HFFc6 (cell line): ENCODE results near the gene BRD1. TPM values are rescaled to one million over a fixed set of nuclear protein-coding genes. Genes with fewer than 3 reads are reported as not detected.

ENCODE experiments used
- DNase-seq: peaks from one replicate; pipeline ENCODE4 v3.0.0-alpha.2; 2018
- H3K27ac Mint-ChIP-seq: 2 replicates; pipeline ENCODE4 v1.8.0; 2020; ENCODE audit warnings: mild to moderate bottlenecking, mixed read lengths
- H3K27me3 Mint-ChIP-seq: 2 replicates; pipeline ENCODE4 v1.8.0; 2021; ENCODE audit warnings: mild to moderate bottlenecking, moderate library complexity, mixed read lengths; ENCODE audit not compliant: insufficient read depth
- H3K36me3 Mint-ChIP-seq: 2 replicates; pipeline ENCODE4 v1.8.0; 2021; ENCODE audit warnings: low read depth, mixed read lengths
- H3K4me1 Mint-ChIP-seq: 2 replicates; pipeline ENCODE4 v1.8.0; 2020; ENCODE audit warnings: low read depth, mixed read lengths
- H3K4me3 Mint-ChIP-seq: 2 replicates; pipeline ENCODE4 v1.8.0; 2020; ENCODE audit warnings: mild to moderate bottlenecking, moderate library complexity, mixed read lengths
- H3K9me3 Mint-ChIP-seq: 2 replicates; pipeline ENCODE4 v1.8.0; 2020; ENCODE audit warnings: mild to moderate bottlenecking, mixed read lengths
- CTCF ChIP-seq: fragments of 200-600 bp; sonication (generic); IDR thresholded peaks from 2 replicates; pipeline ENCODE4 v1.5.0; 2021; ENCODE audit warnings: antibody characterized with exemption, mild to moderate bottlenecking
- total RNA-seq, 6 experiments: library from RNA; stranded (reverse); fragmentation: NEBNext Ultra II Directional; extraction: Animal tissue kit (Norgen Biotek cat#: 25700); gene quantifications; 2 replicates in 1 of 6; 3 replicates in 5 of 6; pipeline ENCODE4 v1.2.3, GENCODE V29; 2021

BRD1 gene
- total RNA-seq, 6 experiments from 2014 or later, result 17.2 to 20.8 (median 18.1) TPM

GRCh38 chr22:49734390-49734789 is 93.3 kb downstream of the BRD1 start:
- H3K36me3 Mint-ChIP-seq, result no peaks in the 10 kb centered on the region
- DNase-seq, result no peak
- TF ChIP-seq CTCF, result no peak
- peaks cover 22% of the 10 kb centered on the region; the same call in 1 of the 2 replicates for H3K9me3 Mint-ChIP-seq
- H3K4me1 Mint-ChIP-seq, result no peaks in the 10 kb centered on the region
- no peak overlapping the region for H3K4me3 Mint-ChIP-seq
- peaks cover 10% of the 10 kb centered on the region for H3K27me3 Mint-ChIP-seq
- no peak overlapping the region for H3K27ac Mint-ChIP-seq

- no peaks in the 10 kb centered on the region for H3K4me1 Mint-ChIP-seq
- no peak for DNase-seq
- H3K4me3 Mint-ChIP-seq, result no peak overlapping the region
- TF ChIP-seq CTCF, result no peak
- peaks cover 10% of the 10 kb centered on the region for H3K27me3 Mint-ChIP-seq
- no peak overlapping the region for H3K27ac Mint-ChIP-seq
- peaks cover 22% of the 10 kb centered on the region; the same call in 1 of the 2 replicates for H3K9me3 Mint-ChIP-seq
- H3K36me3 Mint-ChIP-seq, result no peaks in the 10 kb centered on the region
Observed at GRCh38 chr22:49733631-49734030, 94.0 kb downstream of the BRD1 start.

- H3K36me3 Mint-ChIP-seq, result no peaks in the 10 kb centered on the region
- H3K27ac Mint-ChIP-seq, result no peak overlapping the region
- no peak overlapping the region for H3K4me3 Mint-ChIP-seq
- peaks cover 21% of the 10 kb centered on the region for H3K27me3 Mint-ChIP-seq
- no peak for DNase-seq
- no peak for TF ChIP-seq CTCF
- no peaks in the 10 kb centered on the region for H3K4me1 Mint-ChIP-seq
- peaks cover 28% of the 10 kb centered on the region; the same call in 1 of the 2 replicates for H3K9me3 Mint-ChIP-seq
Observed at GRCh38 chr22:49730656-49731055, 97.0 kb downstream of the BRD1 start.

GRCh38 chr22:49728570-49729271 is 99.0 kb downstream of the BRD1 start:
- no peak overlapping the region for H3K27ac Mint-ChIP-seq
- peaks cover 23% of the 10 kb centered on the region for H3K27me3 Mint-ChIP-seq
- no peaks in the 10 kb centered on the region for H3K4me1 Mint-ChIP-seq
- H3K9me3 Mint-ChIP-seq, result peaks cover 31% of the 10 kb centered on the region; the same call in 1 of the 2 replicates
- no peak overlapping the region for H3K4me3 Mint-ChIP-seq
- no peak for TF ChIP-seq CTCF
- DNase-seq, result no peak
- H3K36me3 Mint-ChIP-seq, result no peaks in the 10 kb centered on the region

DNA sequence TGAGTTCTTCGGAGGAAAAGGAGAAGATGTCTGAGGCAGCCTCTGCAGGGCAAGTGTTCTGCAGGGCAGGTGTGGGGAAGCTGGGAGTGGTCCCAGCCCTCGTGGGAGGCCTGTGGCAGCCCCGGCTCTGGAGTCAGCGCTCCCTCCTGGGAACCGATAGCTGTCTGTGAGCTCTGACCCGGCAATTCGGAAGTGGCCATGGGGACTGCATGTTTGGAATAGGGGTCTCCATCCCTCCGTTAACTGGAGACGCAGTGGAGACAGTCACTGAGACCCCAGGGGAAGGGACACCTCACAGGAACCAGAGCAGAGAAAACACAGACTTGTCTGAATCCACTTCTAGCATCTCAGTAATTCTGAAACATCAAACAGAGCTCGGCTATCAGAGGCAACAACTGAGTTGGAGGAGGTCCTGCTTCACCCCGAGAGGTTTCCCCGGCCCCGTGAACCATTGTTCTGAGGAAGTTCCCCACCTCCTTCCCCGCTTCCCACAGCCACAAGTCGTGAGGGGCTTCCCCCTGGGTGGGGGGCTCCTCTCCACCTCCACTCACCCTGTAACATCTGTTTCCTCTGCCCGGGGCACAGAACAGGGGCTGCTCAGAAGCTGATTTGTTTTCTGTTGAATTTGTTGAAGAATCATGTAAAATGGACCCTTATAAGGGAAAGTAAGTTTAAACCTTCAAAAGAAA is 99.6 kb downstream of the BRD1 start:
- peaks cover 23% of the 10 kb centered on the region for H3K27me3 Mint-ChIP-seq
- no peaks in the 10 kb centered on the region for H3K4me1 Mint-ChIP-seq
- TF ChIP-seq CTCF, result no peak
- no peaks in the 10 kb centered on the region for H3K36me3 Mint-ChIP-seq
- H3K4me3 Mint-ChIP-seq, result no peak overlapping the region
- DNase-seq, result no peak
- no peak overlapping the region for H3K27ac Mint-ChIP-seq
- peaks cover 27% of the 10 kb centered on the region; the same call in 1 of the 2 replicates for H3K9me3 Mint-ChIP-seq
